ENCODE results near the gene GALNT18.

DNA sequence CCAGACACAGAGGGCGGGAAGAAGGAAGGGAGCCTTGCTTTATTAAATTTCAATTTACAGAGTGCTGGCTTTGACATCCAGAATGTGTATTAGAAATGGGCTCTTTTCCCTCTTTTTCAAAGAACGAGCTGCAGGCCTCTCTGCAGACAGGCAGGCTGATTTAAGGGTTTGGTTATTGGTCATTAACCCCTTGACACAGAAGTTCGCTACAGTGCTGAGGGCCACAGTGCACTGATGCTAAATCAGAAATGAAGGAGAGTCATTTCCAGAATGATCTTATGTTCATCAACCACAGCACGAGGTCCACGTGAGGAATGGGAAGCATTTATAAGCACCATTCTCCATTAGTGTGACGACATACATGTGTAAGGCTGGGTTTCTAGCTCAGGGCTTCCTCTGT, 320.6 kb downstream of the GALNT18 start:
- TF ChIP-seq, protein P1, sequence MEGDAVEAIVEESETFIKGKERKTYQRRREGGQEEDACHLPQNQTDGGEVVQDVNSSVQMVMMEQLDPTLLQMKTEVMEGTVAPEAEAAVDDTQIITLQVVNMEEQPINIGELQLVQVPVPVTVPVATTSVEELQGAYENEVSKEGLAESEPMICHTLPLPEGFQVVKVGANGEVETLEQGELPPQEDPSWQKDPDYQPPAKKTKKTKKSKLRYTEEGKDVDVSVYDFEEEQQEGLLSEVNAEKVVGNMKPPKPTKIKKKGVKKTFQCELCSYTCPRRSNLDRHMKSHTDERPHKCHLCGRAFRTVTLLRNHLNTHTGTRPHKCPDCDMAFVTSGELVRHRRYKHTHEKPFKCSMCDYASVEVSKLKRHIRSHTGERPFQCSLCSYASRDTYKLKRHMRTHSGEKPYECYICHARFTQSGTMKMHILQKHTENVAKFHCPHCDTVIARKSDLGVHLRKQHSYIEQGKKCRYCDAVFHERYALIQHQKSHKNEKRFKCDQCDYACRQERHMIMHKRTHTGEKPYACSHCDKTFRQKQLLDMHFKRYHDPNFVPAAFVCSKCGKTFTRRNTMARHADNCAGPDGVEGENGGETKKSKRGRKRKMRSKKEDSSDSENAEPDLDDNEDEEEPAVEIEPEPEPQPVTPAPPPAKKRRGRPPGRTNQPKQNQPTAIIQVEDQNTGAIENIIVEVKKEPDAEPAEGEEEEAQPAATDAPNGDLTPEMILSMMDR (conservative IDR thresholded peaks at IDR 0.05; ENCODE audit: low read length), result no peak
- no peak for TF ChIP-seq EZH2phosphoT487 (IDR thresholded peaks at IDR 0.05; ENCODE audit: borderline replicate concordance, low read depth, low read length)

Measured in OCI-LY7 (cell line).